Stimulated activated CD8-positive, alpha-beta memory T cell treated with anti-CD3 and anti-CD28 coated beads, Interleukin-15, amount 100 ng/mL, for 4 hours (primary cell): Measurements from ENCODE around the gene GBP4.
"Not testable (repeated sequence)": the region's sequence is repeated elsewhere in the genome, so short reads cannot be mapped to it uniquely, and the experiment has no call there.

ENCODE experiments used
- DNase-seq, 2 donors: peaks; one replicate each; pipeline ENCODE4 v3.0.0-alpha.2; 2020; ENCODE audit warnings: low read depth in 2 of 2

GBP4 gene

GRCh38 chr1:89198491-89199072, at the start of gene GBP4:
GBP4 (minus strand) TSS chr1:89198942; CDS start chr1:89198834, 108 bp downstream.
- DNase-seq, result peak; percentile 10 to 16

- DNase-seq, result no peak
These were observed 44.3 kb upstream of the GBP4 start for GRCh38 chr1:89243046-89243445.

GRCh38 chr1:89221341-89221740, 22.6 kb upstream of the GBP4 start:
- no peak for DNase-seq

GRCh38 chr1:89219851-89220250, 21.1 kb upstream of the GBP4 start:
- DNase-seq, result not testable (repeated sequence)

GRCh38 chr1:89218941-89219340, 20.2 kb upstream of the GBP4 start:
- DNase-seq, result not testable (repeated sequence)

- no peak for DNase-seq
These were observed 14.6 kb upstream of the GBP4 start for GRCh38 chr1:89213347-89213746.

GRCh38 chr1:89211035-89211634, 12.4 kb upstream of the GBP4 start:
- DNase-seq, result no peak

- no peak for DNase-seq
These were observed 7.6 kb upstream of the GBP4 start for GRCh38 chr1:89206373-89206772.

- no peak for DNase-seq
These were observed 4.4 kb upstream of the GBP4 start for GRCh38 chr1:89203166-89203565.

GRCh38 chr1:89201106-89201794, 2.5 kb upstream of the GBP4 start:
- DNase-seq, result no peak

- DNase-seq, result no peak
These were observed 1.9 kb upstream of the GBP4 start for GRCh38 chr1:89200663-89201062.

- no peak for DNase-seq
These were observed 836 bp upstream of the GBP4 start for GRCh38 chr1:89199525-89200031.

- no peak for DNase-seq
These were observed 661 bp downstream of the GBP4 start for GRCh38 chr1:89198081-89198480.

GRCh38 chr1:89195476-89195875, 3.3 kb downstream of the GBP4 start:
- no peak for DNase-seq

GRCh38 chr1:89191314-89191713, 7.4 kb downstream of the GBP4 start:
- no peak for DNase-seq

GRCh38 chr1:89190017-89190416, 8.7 kb downstream of the GBP4 start:
- no peak for DNase-seq

- DNase-seq, result no peak
These were observed 19.4 kb downstream of the GBP4 start for GRCh38 chr1:89179343-89179742.

- no peak for DNase-seq
These were observed 21.8 kb downstream of the GBP4 start for GRCh38 chr1:89176971-89177370.

GRCh38 chr1:89175601-89176256, 23.0 kb downstream of the GBP4 start, which contains the start of gene GBP7:
GBP7 (minus strand) TSS chr1:89176003; CDS start chr1:89171935, 4,068 bp downstream.
- DNase-seq, result no peak

- no peak for DNase-seq
These were observed 24.3 kb downstream of the GBP4 start for GRCh38 chr1:89174491-89174890.

- DNase-seq, result no peak
These were observed 26.1 kb downstream of the GBP4 start for GRCh38 chr1:89172468-89173143.

GRCh38 chr1:89171067-89171438, 27.7 kb downstream of the GBP4 start:
- no peak for DNase-seq
